Measurements from ENCODE around the gene SOX13. TPM values are rescaled to one million over a fixed set of nuclear protein-coding genes. Genes with fewer than 3 reads are reported as not detected.

Gene SOX13
- total RNA-seq, 1 donor from 2014 or later = 28.6 TPM

DNA sequence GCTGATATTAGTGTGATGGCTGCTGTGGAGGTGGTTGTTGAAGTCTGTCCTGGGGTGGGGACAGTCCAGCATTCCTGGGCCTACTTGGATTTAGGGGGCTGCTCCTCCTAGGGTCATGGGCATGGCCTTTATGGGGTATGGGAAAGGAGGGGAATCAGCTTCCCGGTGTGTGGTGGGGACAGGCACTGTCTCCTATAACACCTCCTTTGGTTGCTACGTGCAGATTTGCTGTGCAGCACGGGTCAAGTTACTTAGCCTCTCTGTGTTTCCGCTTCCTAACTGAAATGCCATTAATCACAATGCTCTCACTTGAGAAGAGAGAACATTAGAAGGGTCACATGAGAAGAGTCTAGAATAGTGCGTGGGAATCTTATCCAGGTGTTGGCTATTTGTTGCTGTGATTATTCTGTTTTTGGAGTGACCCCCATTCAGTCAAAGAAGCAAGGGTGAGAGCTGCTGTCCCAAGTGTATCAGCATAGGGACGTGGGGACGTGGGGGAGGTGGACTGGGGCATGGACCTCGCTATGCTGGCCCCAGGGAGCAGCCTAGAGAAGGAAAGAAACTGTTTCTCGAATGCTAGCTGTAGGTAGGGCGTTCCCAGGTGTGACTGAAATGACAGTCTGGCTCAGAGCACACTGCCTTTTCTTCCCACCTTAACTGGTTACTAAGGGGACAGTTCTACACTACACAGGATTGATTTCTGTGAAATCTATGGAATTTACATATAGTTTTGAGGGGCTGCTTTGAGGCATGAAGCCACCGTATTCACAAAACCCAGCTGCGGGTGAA lies 19.9 kb downstream of the SOX13 start:
- no peak overlapping the region for H2AFZ ChIP-seq (replicated peaks)
- H3K27ac ChIP-seq = no peak overlapping the region
- peaks cover 76% of the 10 kb centered on the region for H3K4me1 ChIP-seq
- H3K9ac ChIP-seq = no peak overlapping the region
- H3F3A ChIP-seq (ENCODE audit: low read depth) = peaks cover 47% of the 10 kb centered on the region
- no peaks in the 10 kb centered on the region for H3K27me3 ChIP-seq
- no peaks in the 10 kb centered on the region for H3K36me3 ChIP-seq
- H3K4me2 ChIP-seq = no peak overlapping the region
- H3K79me2 ChIP-seq (ENCODE audit: low read depth) = peaks cover 98% of the 10 kb centered on the region
- Mint-ChIP-seq H3K27me3 (ENCODE audit: insufficient read depth, low read depth) (no peaks in the 10 kb centered on the region), H3K4me3 (peak overlapping the region; percentile 37), H3K4me1 (peaks cover 88% of the 10 kb centered on the region), H3K27ac (peak overlapping the region; percentile 51), H3K36me3 (peaks cover 5% of the 10 kb centered on the region), H3K9me3 (no peaks in the 10 kb centered on the region)
- no peak overlapping the region for H3K4me3 ChIP-seq
- TF ChIP-seq EZH2 (IDR thresholded peaks at IDR 0.05) = no peak
- no peak for TF ChIP-seq EZH2phosphoT487 (IDR thresholded peaks at IDR 0.05)
- TF ChIP-seq, protein P1, sequence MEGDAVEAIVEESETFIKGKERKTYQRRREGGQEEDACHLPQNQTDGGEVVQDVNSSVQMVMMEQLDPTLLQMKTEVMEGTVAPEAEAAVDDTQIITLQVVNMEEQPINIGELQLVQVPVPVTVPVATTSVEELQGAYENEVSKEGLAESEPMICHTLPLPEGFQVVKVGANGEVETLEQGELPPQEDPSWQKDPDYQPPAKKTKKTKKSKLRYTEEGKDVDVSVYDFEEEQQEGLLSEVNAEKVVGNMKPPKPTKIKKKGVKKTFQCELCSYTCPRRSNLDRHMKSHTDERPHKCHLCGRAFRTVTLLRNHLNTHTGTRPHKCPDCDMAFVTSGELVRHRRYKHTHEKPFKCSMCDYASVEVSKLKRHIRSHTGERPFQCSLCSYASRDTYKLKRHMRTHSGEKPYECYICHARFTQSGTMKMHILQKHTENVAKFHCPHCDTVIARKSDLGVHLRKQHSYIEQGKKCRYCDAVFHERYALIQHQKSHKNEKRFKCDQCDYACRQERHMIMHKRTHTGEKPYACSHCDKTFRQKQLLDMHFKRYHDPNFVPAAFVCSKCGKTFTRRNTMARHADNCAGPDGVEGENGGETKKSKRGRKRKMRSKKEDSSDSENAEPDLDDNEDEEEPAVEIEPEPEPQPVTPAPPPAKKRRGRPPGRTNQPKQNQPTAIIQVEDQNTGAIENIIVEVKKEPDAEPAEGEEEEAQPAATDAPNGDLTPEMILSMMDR (IDR thresholded peaks at IDR 0.05) = no peak
- H3K9me3 ChIP-seq (ENCODE audit: low read depth) = no peaks in the 10 kb centered on the region
- no peak for DNase-seq (ENCODE audit: low spot score)
- peaks cover 100% of the 10 kb centered on the region for H4K20me1 ChIP-seq (ENCODE audit: low read depth)

DNA sequence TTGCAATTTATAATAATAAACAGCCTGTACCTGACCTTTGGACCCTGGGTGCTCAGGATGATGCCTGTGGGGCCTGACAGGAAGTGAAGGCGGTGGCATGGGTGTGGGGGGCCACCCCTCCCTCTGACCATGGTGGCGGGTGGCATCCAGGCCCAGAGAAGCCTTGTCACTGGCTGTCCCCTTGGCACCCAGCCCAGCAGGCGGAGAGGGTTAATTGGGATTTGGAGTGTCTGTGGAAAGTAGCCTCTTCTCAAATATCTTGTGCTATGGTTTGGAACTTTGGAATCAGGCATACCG lies 20.5 kb downstream of the SOX13 start:
- H3K4me1 Mint-ChIP-seq = peaks cover 83% of the 10 kb centered on the region
- Histone ChIP-seq H3K4me3 (no peak overlapping the region), H3K27me3 (no peaks in the 10 kb centered on the region), H3K4me1 (peaks cover 70% of the 10 kb centered on the region), H3F3A (ENCODE audit: low read depth) (peaks cover 47% of the 10 kb centered on the region), H3K4me2 (no peak overlapping the region), H2AFZ (replicated peaks) (no peak overlapping the region), H3K36me3 (no peaks in the 10 kb centered on the region), H3K9ac (no peak overlapping the region), H3K79me2 (ENCODE audit: low read depth) (peaks cover 98% of the 10 kb centered on the region), H3K27ac (no peak overlapping the region), H4K20me1 (ENCODE audit: low read depth) (peaks cover 98% of the 10 kb centered on the region), H3K9me3 (ENCODE audit: low read depth) (no peaks in the 10 kb centered on the region)
- DNase-seq (ENCODE audit: low spot score) = no peak
- no peaks in the 10 kb centered on the region for H3K9me3 Mint-ChIP-seq
- H3K27ac Mint-ChIP-seq = peak overlapping the region; percentile 26
- H3K36me3 Mint-ChIP-seq = peaks cover 5% of the 10 kb centered on the region
- no peak for TF ChIP-seq EZH2phosphoT487 (IDR thresholded peaks at IDR 0.05)
- no peak for TF ChIP-seq EZH2 (IDR thresholded peaks at IDR 0.05)
- TF ChIP-seq, protein P1 (IDR thresholded peaks at IDR 0.05) = no peak
- H3K4me3 Mint-ChIP-seq = peak overlapping the region; percentile 83
- H3K27me3 Mint-ChIP-seq (ENCODE audit: insufficient read depth, low read depth) = no peaks in the 10 kb centered on the region

DNA sequence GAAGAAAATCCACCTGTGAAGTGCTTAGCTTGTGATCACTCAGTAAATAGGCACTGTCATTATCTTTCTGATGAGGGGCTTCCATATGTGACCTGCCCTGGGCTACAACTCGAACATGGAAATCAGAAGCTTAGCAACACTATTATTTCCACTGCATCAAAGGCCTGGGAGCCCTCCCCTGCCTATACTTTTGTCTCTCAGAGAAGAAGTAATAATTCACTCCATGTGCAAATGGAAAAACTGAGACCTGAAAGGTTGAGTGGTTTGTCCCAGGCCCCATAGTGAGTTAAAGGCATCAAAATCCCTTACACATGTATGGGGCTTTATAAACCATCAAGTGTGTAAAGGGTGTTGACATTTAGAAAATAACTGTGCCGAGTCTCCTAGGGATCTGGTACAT lies 20.9 kb downstream of the SOX13 start:
- Mint-ChIP-seq H3K27me3 (ENCODE audit: insufficient read depth, low read depth) (no peaks in the 10 kb centered on the region), H3K36me3 (peaks cover 5% of the 10 kb centered on the region), H3K4me1 (peaks cover 83% of the 10 kb centered on the region), H3K27ac (peak overlapping the region; percentile 26), H3K9me3 (no peaks in the 10 kb centered on the region), H3K4me3 (peak overlapping the region; percentile 83)
- H3F3A ChIP-seq (ENCODE audit: low read depth) = peaks cover 47% of the 10 kb centered on the region
- H3K27me3 ChIP-seq = no peaks in the 10 kb centered on the region
- no peak overlapping the region for H3K27ac ChIP-seq
- no peak for DNase-seq (ENCODE audit: low spot score)
- H3K9me3 ChIP-seq (ENCODE audit: low read depth) = no peaks in the 10 kb centered on the region
- H3K4me2 ChIP-seq = peak overlapping the region; percentile 87
- peak overlapping the region; percentile 34 for H3K4me3 ChIP-seq
- no peak overlapping the region for H2AFZ ChIP-seq (replicated peaks)
- no peak overlapping the region for H3K9ac ChIP-seq
- H3K36me3 ChIP-seq = no peaks in the 10 kb centered on the region
- H3K79me2 ChIP-seq (ENCODE audit: low read depth) = peaks cover 98% of the 10 kb centered on the region
- peaks cover 98% of the 10 kb centered on the region for H4K20me1 ChIP-seq (ENCODE audit: low read depth)
- TF ChIP-seq EZH2 (IDR thresholded peaks at IDR 0.05) = no peak
- TF ChIP-seq, protein P1 (IDR thresholded peaks at IDR 0.05) = no peak
- no peak for TF ChIP-seq EZH2phosphoT487 (IDR thresholded peaks at IDR 0.05)
- H3K4me1 ChIP-seq = peaks cover 66% of the 10 kb centered on the region

Measured in neural progenitor cell (in vitro differentiated cells).